Activated T-cell treated with anti-CD3 and anti-CD28 coated beads, Interleukin-2, amount 50 U/mL, for 4 hours (primary cell): ENCODE measurements around the gene PITRM1. TPM values are rescaled to one million over a fixed set of nuclear protein-coding genes. Genes with fewer than 3 reads are reported as not detected.

ENCODE experiments used
- ATAC-seq, 2 donors: fragments of 200-7000 bp; cut with Tn5 transposase; one replicate each; pipeline ENCODE4 v1.10.0; 2021
- DNase-seq: peaks from one replicate; pipeline ENCODE4 v3.0.0-alpha.2; 2020
- H3K27me3 Mint-ChIP-seq: one replicate; pipeline ENCODE4 v1.8.0; 2021; ENCODE audit warnings: low read depth, mixed read lengths
- H3K36me3 Mint-ChIP-seq: one replicate; pipeline ENCODE4 v1.8.0; 2022; ENCODE audit warnings: mixed read lengths; ENCODE audit not compliant: insufficient read depth
- H3K4me1 Mint-ChIP-seq: one replicate; pipeline ENCODE4 v1.8.0; 2021; ENCODE audit warnings: low read depth, mixed read lengths
- H3K4me3 Mint-ChIP-seq: one replicate; pipeline ENCODE4 v1.8.0; 2021; ENCODE audit warnings: mild to moderate bottlenecking, moderate library complexity, mixed read lengths
- H3K9me3 Mint-ChIP-seq: one replicate; pipeline ENCODE4 v1.8.0; 2021; ENCODE audit warnings: mixed read lengths
- total RNA-seq, 3 donors: library from RNA; stranded (reverse); gene quantifications; one replicate each; pipeline ENCODE4 v1.2.1, GENCODE V29; 2021

Gene PITRM1
- total RNA-seq, 3 donors from 2014 or later: 122 to 150 (median 144) TPM

DNA sequence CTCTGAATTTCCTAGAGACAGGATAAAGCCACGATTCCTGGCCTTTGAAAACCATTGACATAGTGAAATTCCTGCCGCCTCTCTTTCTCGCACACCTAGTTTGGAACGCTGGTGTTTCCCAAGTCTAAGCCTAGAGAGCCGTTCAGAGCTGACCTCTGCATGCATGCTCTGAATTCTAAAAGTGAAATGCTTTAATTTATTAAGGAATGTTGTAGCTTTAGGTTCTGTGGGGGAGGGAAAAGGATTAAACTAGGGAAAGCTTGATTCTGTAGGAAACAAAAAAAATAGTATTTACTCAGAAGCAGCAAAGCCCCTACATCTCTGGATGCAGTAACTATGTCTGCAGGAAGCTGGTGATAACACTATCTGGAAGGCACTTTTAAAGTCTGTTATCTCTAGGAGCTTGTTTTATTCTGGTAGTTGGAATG, 78.0 kb downstream of the PITRM1 start:
- Mint-ChIP-seq H3K4me3 (no peak overlapping the region), H3K9me3 (no peaks in the 10 kb centered on the region), H3K4me1 (peaks cover 72% of the 10 kb centered on the region), H3K27me3 (no peaks in the 10 kb centered on the region), H3K36me3 (peaks cover 43% of the 10 kb centered on the region)
- ATAC-seq: no peak
- DNase-seq: no peak

DNA sequence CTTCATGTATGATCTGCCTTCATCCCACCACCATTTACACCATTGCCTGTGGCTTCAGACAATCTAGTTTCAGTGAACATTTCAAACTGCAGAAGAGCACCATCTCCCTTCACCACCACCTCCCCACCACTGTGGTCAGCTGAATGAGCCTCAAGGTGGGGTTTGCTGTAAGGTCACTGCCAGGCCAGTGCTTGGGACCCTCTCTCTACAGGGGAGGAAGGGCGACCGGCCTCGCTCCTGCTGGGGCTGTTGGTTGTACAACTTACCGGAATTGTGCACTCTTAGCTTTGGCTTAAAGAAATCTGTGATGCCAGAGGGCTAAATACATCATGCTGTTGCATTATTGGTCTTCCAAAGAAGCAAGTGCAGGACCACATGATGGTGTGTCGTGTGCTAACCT, 78.6 kb downstream of the PITRM1 start:
- Mint-ChIP-seq H3K36me3 (peaks cover 42% of the 10 kb centered on the region), H3K4me3 (no peak overlapping the region), H3K27me3 (no peaks in the 10 kb centered on the region), H3K4me1 (peaks cover 68% of the 10 kb centered on the region), H3K9me3 (no peaks in the 10 kb centered on the region)
- ATAC-seq: no peak
- DNase-seq: no peak

DNA sequence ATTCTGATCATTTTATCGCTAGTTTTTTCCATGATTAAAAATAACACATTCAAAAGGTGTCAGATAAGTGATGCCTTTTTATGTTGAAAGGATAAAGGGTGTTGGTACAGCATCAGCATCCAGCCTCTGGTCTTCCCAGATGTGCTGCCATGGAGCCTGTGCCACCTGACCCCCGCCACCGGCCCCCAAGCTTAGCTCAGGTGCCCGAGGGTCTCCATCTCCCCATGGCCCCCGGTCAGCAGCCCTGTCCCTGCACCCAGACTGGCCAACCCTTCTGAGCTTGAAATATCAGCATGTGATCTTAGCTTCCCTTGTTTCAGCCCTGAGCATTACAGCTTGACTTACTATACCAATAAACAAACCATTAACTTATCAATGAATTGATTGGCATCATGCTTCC, 80.7 kb downstream of the PITRM1 start:
- Mint-ChIP-seq H3K36me3 (peaks cover 38% of the 10 kb centered on the region), H3K4me1 (peaks cover 66% of the 10 kb centered on the region), H3K27me3 (no peaks in the 10 kb centered on the region), H3K4me3 (no peak overlapping the region), H3K9me3 (no peaks in the 10 kb centered on the region)
- ATAC-seq (no peak), DNase-seq (no peak)

DNA sequence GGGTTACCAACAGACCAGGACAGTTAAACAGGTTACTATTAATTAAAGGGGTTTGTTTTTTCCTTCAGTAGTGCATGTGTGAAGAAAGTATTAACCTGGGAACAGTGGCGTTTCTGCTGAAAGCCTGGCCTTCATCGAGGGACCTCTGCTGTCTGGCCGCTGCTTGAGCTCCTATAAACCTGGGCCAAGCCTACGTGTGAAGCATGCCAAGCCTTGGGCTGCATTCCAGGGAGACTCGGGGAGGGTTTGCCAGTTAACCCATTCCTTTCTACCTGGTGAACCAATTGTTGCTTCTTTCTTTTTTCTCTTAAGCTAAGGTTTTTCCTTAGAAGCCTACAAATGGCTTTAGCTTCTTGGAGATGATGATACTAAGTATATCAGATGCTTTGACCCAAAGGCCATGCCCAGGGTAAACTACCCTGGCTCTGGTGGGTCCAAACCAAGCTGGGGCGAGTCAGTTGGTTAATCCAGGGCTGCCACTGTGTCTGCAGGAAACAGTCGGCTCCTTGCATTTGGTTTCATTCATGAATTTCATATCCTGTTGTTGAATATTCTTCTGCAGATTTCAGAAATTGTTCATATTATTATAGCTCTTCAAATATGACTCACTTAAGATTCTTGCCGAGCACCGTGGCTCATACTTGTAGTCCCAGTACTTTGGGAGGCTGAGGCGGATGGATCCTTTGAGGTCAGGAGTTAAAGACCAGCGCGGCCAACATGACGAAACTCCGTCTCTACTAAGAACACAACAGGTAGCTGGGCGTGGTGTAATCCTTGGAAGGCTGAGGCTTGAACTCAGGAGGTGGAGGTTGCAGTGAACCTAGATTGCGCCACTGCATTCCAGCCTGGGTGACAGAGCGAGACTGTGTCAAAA, 81.4 kb downstream of the PITRM1 start:
- Mint-ChIP-seq H3K4me1 (peaks cover 65% of the 10 kb centered on the region), H3K36me3 (peaks cover 44% of the 10 kb centered on the region), H3K9me3 (no peaks in the 10 kb centered on the region), H3K27me3 (no peaks in the 10 kb centered on the region), H3K4me3 (peak overlapping the region; percentile 33)
- DNase-seq: no peak
- ATAC-seq: peak; percentile 11 to 24

DNA sequence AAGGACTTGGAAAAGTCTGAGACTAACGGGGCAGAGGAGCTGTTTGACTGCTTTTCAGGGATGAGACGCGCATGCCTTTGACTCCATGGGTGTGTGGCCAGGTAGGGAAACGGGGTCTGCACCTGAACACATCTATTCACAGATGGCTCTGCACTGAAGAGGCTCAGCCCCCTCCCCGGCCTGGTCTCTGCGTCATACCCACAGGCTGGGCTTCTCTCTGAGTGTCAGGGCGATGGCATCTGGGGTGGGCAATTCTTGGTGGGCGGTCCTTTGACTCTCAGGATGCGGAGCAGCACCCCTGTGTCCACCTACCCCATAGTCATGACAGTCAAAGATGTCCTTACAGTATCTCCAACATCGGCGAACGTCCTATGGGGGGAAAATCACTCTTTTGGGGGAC, 82.2 kb downstream of the PITRM1 start:
- Mint-ChIP-seq H3K4me3 (no peak overlapping the region), H3K4me1 (peaks cover 57% of the 10 kb centered on the region), H3K36me3 (peaks cover 46% of the 10 kb centered on the region), H3K9me3 (no peaks in the 10 kb centered on the region), H3K27me3 (no peaks in the 10 kb centered on the region)
- ATAC-seq (no peak), DNase-seq (no peak)

Other genes with a start within 250 kb of the PITRM1 start
- 100 to 1,000 TPM; 239 to 271 (median 253) TPM for gene PFKP, start 105.2 kb downstream of the PITRM1 start, total RNA-seq